ENCODE data around the gene GRIK2. TPM values are rescaled to one million over a fixed set of nuclear protein-coding genes. Genes with fewer than 3 reads are reported as not detected.

GRIK2 gene
- total RNA-seq, 1 experiment from 2014 or later = 0.29 TPM

- Histone ChIP-seq H3K27me3 (replicated peaks; ENCODE audit: control insufficient read depth, insufficient read depth, low read length) (no peaks in the 10 kb centered on the region), H3K4me3 (ENCODE audit: low read depth, low read length) (no peak overlapping the region), H3K36me3 (ENCODE audit: control insufficient read depth, insufficient read depth, low read length) (no peaks in the 10 kb centered on the region), H3K9me3 (no peaks in the 10 kb centered on the region), H3K4me1 (no peaks in the 10 kb centered on the region)
- no peaks in the 10 kb centered on the region for H3K36me3 Mint-ChIP-seq (ENCODE audit: insufficient read depth, unreplicated experiment)
- no peak for DNase-seq
- no peak for TF ChIP-seq CTCF (IDR thresholded peaks at IDR 0.05; ENCODE audit: insufficient read depth in 1 of 2, low read depth in 1 of 2, low read length in 1 of 2, severe bottlenecking in 1 of 2, unreplicated experiment in 1 of 2)
- BruUV-seq (replicated peaks) = no TSS peak
- H3K4me1 Mint-ChIP-seq (ENCODE audit: low read depth, unreplicated experiment) = no peaks in the 10 kb centered on the region
- H3K27ac Mint-ChIP-seq (ENCODE audit: unreplicated experiment) = no peak overlapping the region
- no peak overlapping the region for H3K4me3 Mint-ChIP-seq (ENCODE audit: unreplicated experiment)
- no peaks in the 10 kb centered on the region for H3K27me3 Mint-ChIP-seq (ENCODE audit: insufficient read depth, unreplicated experiment)
- intact Hi-C loops (cut with micrococcal nuclease; ENCODE audit: unreplicated experiment) = no loop called here
- ChIA-PET CTCF (no interaction called here), POLR2A (no interaction called here)
- H3K9me3 Mint-ChIP-seq (ENCODE audit: unreplicated experiment) = no peaks in the 10 kb centered on the region
These were observed 257.0 kb downstream of the GRIK2 start for GRCh38 chr6:101650402-101651100.

- no peaks in the 10 kb centered on the region for H3K4me1 ChIP-seq
- peaks cover 2% of the 10 kb centered on the region for H3K27me3 Mint-ChIP-seq (ENCODE audit: insufficient read depth, unreplicated experiment)
- no peaks in the 10 kb centered on the region for H3K4me1 Mint-ChIP-seq (ENCODE audit: low read depth, unreplicated experiment)
- TF ChIP-seq CTCF (IDR thresholded peaks at IDR 0.05; ENCODE audit: insufficient read depth in 1 of 2, low read depth in 1 of 2, low read length in 1 of 2, severe bottlenecking in 1 of 2, unreplicated experiment in 1 of 2) = no peak
- H3K27me3 ChIP-seq (replicated peaks; ENCODE audit: control insufficient read depth, insufficient read depth, low read length) = no peaks in the 10 kb centered on the region
- CTCF ChIA-PET = no interaction called here
- H3K9me3 Mint-ChIP-seq (ENCODE audit: unreplicated experiment) = no peaks in the 10 kb centered on the region
- DNase-seq = no peak
- no peak overlapping the region for H3K27ac Mint-ChIP-seq (ENCODE audit: unreplicated experiment)
- H3K36me3 ChIP-seq (ENCODE audit: control insufficient read depth, insufficient read depth, low read length) = no peaks in the 10 kb centered on the region
- no peak overlapping the region for H3K4me3 ChIP-seq (ENCODE audit: low read depth, low read length)
- no peak overlapping the region for H3K4me3 Mint-ChIP-seq (ENCODE audit: unreplicated experiment)
- intact Hi-C loops (cut with micrococcal nuclease; ENCODE audit: unreplicated experiment) = no loop called here
- BruUV-seq (replicated peaks) = no TSS peak
- H3K36me3 Mint-ChIP-seq (ENCODE audit: insufficient read depth, unreplicated experiment) = no peaks in the 10 kb centered on the region
- no peaks in the 10 kb centered on the region for H3K9me3 ChIP-seq
- POLR2A ChIA-PET = no interaction called here
These were observed 258.6 kb downstream of the GRIK2 start for GRCh38 chr6:101652079-101652478.

GRCh38 chr6:101655109-101655508, 261.6 kb downstream of the GRIK2 start:
- no TSS peak for BruUV-seq (replicated peaks)
- DNase-seq = no peak
- Histone ChIP-seq H3K4me3 (ENCODE audit: low read depth, low read length) (no peak overlapping the region), H3K27me3 (replicated peaks; ENCODE audit: control insufficient read depth, insufficient read depth, low read length) (no peaks in the 10 kb centered on the region), H3K9me3 (no peaks in the 10 kb centered on the region), H3K4me1 (no peaks in the 10 kb centered on the region), H3K36me3 (ENCODE audit: control insufficient read depth, insufficient read depth, low read length) (no peaks in the 10 kb centered on the region)
- no peaks in the 10 kb centered on the region for H3K9me3 Mint-ChIP-seq (ENCODE audit: unreplicated experiment)
- CTCF ChIA-PET = no interaction called here
- no peak for TF ChIP-seq CTCF (IDR thresholded peaks at IDR 0.05; ENCODE audit: insufficient read depth in 1 of 2, low read depth in 1 of 2, low read length in 1 of 2, severe bottlenecking in 1 of 2, unreplicated experiment in 1 of 2)
- POLR2A ChIA-PET = no interaction called here
- intact Hi-C loops (cut with micrococcal nuclease; ENCODE audit: unreplicated experiment) = no loop called here
- H3K27ac Mint-ChIP-seq (ENCODE audit: unreplicated experiment) = no peak overlapping the region
- no peak overlapping the region for H3K4me3 Mint-ChIP-seq (ENCODE audit: unreplicated experiment)
- peaks cover 2% of the 10 kb centered on the region for H3K27me3 Mint-ChIP-seq (ENCODE audit: insufficient read depth, unreplicated experiment)
- no peaks in the 10 kb centered on the region for H3K36me3 Mint-ChIP-seq (ENCODE audit: insufficient read depth, unreplicated experiment)
- H3K4me1 Mint-ChIP-seq (ENCODE audit: low read depth, unreplicated experiment) = no peaks in the 10 kb centered on the region
